GM12878 (cell line): Measurements from ENCODE around the gene TRH. TPM values are rescaled to one million over a fixed set of nuclear protein-coding genes. Genes with fewer than 3 reads are reported as not detected.
"Not testable (repeated sequence)": the region's sequence is repeated elsewhere in the genome, so short reads cannot be mapped to it uniquely, and the experiment has no call there.

Experiments used
- ATAC-seq: fragments of 200-7000 bp; cut with Tn5 transposase; 3 replicates; pipeline ENCODE4 v1.9.1; 2020; ENCODE audit warnings: mild to moderate bottlenecking, moderate library complexity
- BruUV-seq: library from RNA; stranded (reverse); fragments of 400-500 nt; replicated peaks from 2 replicates; lab custom pipeline; 2021; lab: Mats Ljungman, UMichigan
- CTCF ChIA-PET: fragments of 300-600 bp; sonication (Branson Sonifier 250); formaldehyde crosslinking; extraction: SDS; loops from one replicate; lab custom pipeline; 2021; ENCODE audit warnings: inconsistent platforms; lab: Yijun Ruan, JAX
- POLR2A ChIA-PET: fragments of 350-600 bp; formaldehyde crosslinking; extraction: SDS; loops from one replicate; lab custom pipeline; 2021; ENCODE audit warnings: inconsistent platforms; lab: Charles Lee
- RAD21 ChIA-PET: fragments of 300-600 bp; sonication (Branson Sonifier 250); formaldehyde crosslinking; loops from one replicate; lab custom pipeline; 2023; ENCODE audit warnings: antibody characterized with exemption; ENCODE audit not compliant: unreplicated experiment; lab: Charles Lee
- SMC1A ChIA-PET: fragments of 300-600 bp; sonication (Branson Sonifier 250); formaldehyde crosslinking; loops from one replicate; lab custom pipeline; 2023; ENCODE audit not compliant: unreplicated experiment, uncharacterized antibody; lab: Charles Lee
- DNase-seq: peaks from one replicate; pipeline ENCODE4 v3.0.0-alpha.2; 2011; ENCODE audit warnings: low read depth, low spot score
- FAIRE-seq: peaks from 3 replicates; lab custom pipeline; 2011; peaks lifted over from hg19 to GRCh38; lab: Jason Lieb, UNC
- H2AFZ ChIP-seq: 2 replicates; pipeline ENCODE4 v1.6.0; 2011; ENCODE audit warnings: low read depth, low read length, control low read depth; ENCODE audit not compliant: control insufficient read depth
- H3K27ac ChIP-seq: 2 replicates; pipeline ENCODE4 v1.5.1; 2011; ENCODE audit warnings: control low read depth; ENCODE audit not compliant: control insufficient read depth, insufficient read depth
- H3K27me3 ChIP-seq, 2 experiments: replicated peaks in 1 of 2; 2 replicates each; pipeline versions ENCODE4 v1.6.0 to v1.6.1; 2011; ENCODE audit warnings: low read length in 1 of 2; ENCODE audit not compliant: control insufficient read depth in 2 of 2, insufficient read depth in 2 of 2
- H3K36me3 ChIP-seq, 2 experiments: 2 replicates each; pipeline ENCODE4 v1.5.1; 2011; ENCODE audit warnings: low read length in 1 of 2; ENCODE audit not compliant: control insufficient read depth in 2 of 2, insufficient read depth in 2 of 2
- H3K4me1 ChIP-seq: 2 replicates; pipeline ENCODE4 v1.6.1; 2011; ENCODE audit warnings: mild to moderate bottlenecking, low read length, moderate library complexity, mixed read lengths; ENCODE audit not compliant: control insufficient read depth, insufficient read depth
- H3K4me2 ChIP-seq: 2 replicates; pipeline ENCODE4 v1.6.0; 2011; ENCODE audit warnings: control low read depth; ENCODE audit not compliant: control insufficient read depth, insufficient read depth
- H3K4me3 ChIP-seq: fragments of 200-600 bp; sonication (generic); 2 replicates; pipeline ENCODE4 v1.5.1; 2016
- H3K79me2 ChIP-seq: 2 replicates; pipeline ENCODE4 v1.6.0; 2011; ENCODE audit warnings: low read length; ENCODE audit not compliant: control insufficient read depth, insufficient read depth
- H3K9ac ChIP-seq: 2 replicates; pipeline ENCODE4 v1.8.0; 2011; ENCODE audit warnings: low read length, control low read depth, mixed read lengths; ENCODE audit not compliant: control insufficient read depth, insufficient read depth
- H3K9me3 ChIP-seq: replicated peaks from 3 replicates; pipeline ENCODE4 v1.5.1; 2011; ENCODE audit warnings: mild to moderate bottlenecking, low read length; ENCODE audit not compliant: control insufficient read depth, insufficient read depth
- H4K20me1 ChIP-seq: 2 replicates; pipeline ENCODE4 v1.6.0; 2011; ENCODE audit not compliant: control insufficient read depth, insufficient read depth
- WGBS: methylation state at CpG from one replicate; pipeline ENCODE4 v1.1.6; 2016; ENCODE audit warnings: low lambda C conversion rate; ENCODE audit not compliant: insufficient replicate concordance, insufficient coverage; ENCODE audit errors: missing lambda C conversion rate; 5-methylcytosine and 5-hydroxymethylcytosine counted together
- in situ Hi-C: fragments of 300-500 bp; cut with MboI; formaldehyde crosslinking; loops from 9 replicates; pipeline ENCODE4 v1.14.3; 2018; ENCODE audit warnings: mixed read lengths
- intact Hi-C: fragments of 100-400 bp; cut with micrococcal nuclease; formaldehyde crosslinking; loops from one replicate; pipeline ENCODE4 v1.14.2; 2022; ENCODE audit not compliant: unreplicated experiment
- polyA plus RNA-seq, 11 experiments: library from polyadenylated mRNA; depleted of rRNA in 4 of 11; unstranded in 6 of 11; stranded (reverse) in 5 of 11; fragments of >200 nt; fragmentation: Nextera tagmentation in 4 of 11; fragmentation: Illumina TruSeq in 1 of 11; extraction: Ambion mirVana in 4 of 11; extraction: Trizol in 1 of 11; gene quantifications; 1 replicate in 1 of 11; 2 replicates in 10 of 11; pipeline versions ENCODE4 v1.2.1 to v1.2.3, GENCODE V29; 2011 to 2016; ENCODE audit warnings: inconsistent platforms in 2 of 11, missing spikeins in 2 of 11, low read depth in 1 of 11
- total RNA-seq, 4 experiments: library from RNA; depleted of rRNA in 3 of 4; stranded (reverse); fragments of >200 nt in 3 of 4; fragmentation: Illumina TruSeq in 1 of 4; extraction: Trizol in 1 of 4; gene quantifications; 2 replicates each; pipeline versions ENCODE4 v1.2.1 to v1.2.3, GENCODE V29; 2013 to 2021
- TF ChIP-seq, protein P1 (sequence below): fragments of 450-650 bp; IDR thresholded peaks from 2 replicates; pipeline ENCODE4 v1.6.1; 2014; ENCODE audit warnings: mild to moderate bottlenecking

Gene TRH
- total and polyA plus RNA-seq, 10 of the 15 experiments (the other 5 are each of a cell fraction or from before 2014, with no cell fraction given), result not detected

GRCh38 chr3:129996073-129996472 lies 21.6 kb downstream of the TRH start:
- Histone ChIP-seq H2AFZ (no peak overlapping the region), H3K9me3 (no peaks in the 10 kb centered on the region), H4K20me1 (no peaks in the 10 kb centered on the region), H3K79me2 (no peaks in the 10 kb centered on the region), H3K36me3 (no peaks in the 10 kb centered on the region), H3K4me3 (no peak overlapping the region), H3K27ac (no peak overlapping the region), H3K9ac (no peak overlapping the region), H3K4me2 (no peak overlapping the region), H3K4me1 (no peaks in the 10 kb centered on the region), H3K27me3 (no peaks in the 10 kb centered on the region)
- TF ChIP-seq, protein P1, sequence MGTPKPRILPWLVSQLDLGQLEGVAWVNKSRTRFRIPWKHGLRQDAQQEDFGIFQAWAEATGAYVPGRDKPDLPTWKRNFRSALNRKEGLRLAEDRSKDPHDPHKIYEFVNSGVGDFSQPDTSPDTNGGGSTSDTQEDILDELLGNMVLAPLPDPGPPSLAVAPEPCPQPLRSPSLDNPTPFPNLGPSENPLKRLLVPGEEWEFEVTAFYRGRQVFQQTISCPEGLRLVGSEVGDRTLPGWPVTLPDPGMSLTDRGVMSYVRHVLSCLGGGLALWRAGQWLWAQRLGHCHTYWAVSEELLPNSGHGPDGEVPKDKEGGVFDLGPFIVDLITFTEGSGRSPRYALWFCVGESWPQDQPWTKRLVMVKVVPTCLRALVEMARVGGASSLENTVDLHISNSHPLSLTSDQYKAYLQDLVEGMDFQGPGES, result no peak
- DNase-seq (no peak), FAIRE-seq (no peak), ATAC-seq (no peak)
- 25% methylated on average over 4 of the region's 4 CpGs for WGBS
- ChIA-PET POLR2A (no interaction called here), CTCF (interaction anchor here (1.6 kb wide), 1 partner anchor 54 kb away, joined by 8 read pairs; no protein-coding TSS in a partner anchor), SMC1A (no interaction called here), RAD21 (no interaction called here)
- intact Hi-C loops (no loop called here), in situ Hi-C loops (no loop called here)
- BruUV-seq, result no TSS peak

- POLR2A ChIA-PET, BruUV-seq, intact Hi-C loops, ATAC-seq, H3K4me2 ChIP-seq, H3K79me2 ChIP-seq, H2AFZ ChIP-seq, H3K4me1 ChIP-seq, H3K36me3 ChIP-seq, H3K27me3 ChIP-seq, SMC1A ChIA-PET, CTCF ChIA-PET, H3K9me3 ChIP-seq, H3K4me3 ChIP-seq, FAIRE-seq, H3K9ac ChIP-seq, H4K20me1 ChIP-seq, DNase-seq, H3K27ac ChIP-seq, in situ Hi-C loops: not testable (repeated sequence)
- RAD21 ChIA-PET, result interaction anchor here (1.2 kb wide), 1 partner anchor 58 kb away, joined by 4 read pairs; no protein-coding TSS in a partner anchor
- under 1% methylated on average over 5 of the region's 5 CpGs for WGBS
These were observed 24.7 kb downstream of the TRH start for GRCh38 chr3:129999176-129999575.
